Muscle of leg (tissue), 11 donors: Measurements from ENCODE around the gene OR8B8. TPM values are rescaled to one million over a fixed set of nuclear protein-coding genes. Genes with fewer than 3 reads are reported as not detected.
A peak's percentile ranks its signal among the peaks of the same experiment; 100 is the strongest.
"Not testable (repeated sequence)": the region's sequence is repeated elsewhere in the genome, so short reads cannot be mapped to it uniquely, and the experiment has no call there.

ENCODE experiments used
- DNase-seq: peaks from one replicate; pipeline ENCODE4 v3.0.0; 2013
- H3K27ac ChIP-seq: one replicate; pipeline ENCODE4 v1.5.1; 2013; ENCODE audit warnings: mild to moderate bottlenecking, low read length, control low read depth
- H3K27me3 ChIP-seq: one replicate; pipeline ENCODE4 v1.6.1; 2013; ENCODE audit warnings: low read length; ENCODE audit not compliant: control insufficient read depth, insufficient read depth
- H3K36me3 ChIP-seq: one replicate; pipeline ENCODE4 v1.6.1; 2013; ENCODE audit warnings: low read length; ENCODE audit not compliant: control insufficient read depth, insufficient read depth
- H3K4me1 ChIP-seq: one replicate; pipeline ENCODE4 v1.6.1; 2013; ENCODE audit warnings: low read length; ENCODE audit not compliant: control insufficient read depth, insufficient read depth
- H3K4me3 ChIP-seq: one replicate; pipeline ENCODE4 v1.5.1; 2013; ENCODE audit warnings: low read length, control low read depth
- H3K9me3 ChIP-seq: replicated peaks from 2 replicates; pipeline ENCODE4 v1.6.1; 2013; ENCODE audit warnings: low read depth, low read length; ENCODE audit not compliant: control insufficient read depth
- WGBS: methylation state at CpG from one replicate; pipeline ENCODE4 v1.1.5; 2013; ENCODE audit warnings: missing lambda C conversion rate; ENCODE audit not compliant: insufficient coverage; 5-methylcytosine and 5-hydroxymethylcytosine counted together
- polyA plus RNA-seq, 8 donors: library from polyadenylated mRNA; unstranded; fragments of 120-200 nt; gene quantifications; one replicate each; pipeline versions ENCODE4 v1.2.1 to v1.2.3, GENCODE V29; 2013; ENCODE audit warnings: inconsistent platforms in 1 of 8, low replicate concordance in 1 of 8; ENCODE audit not compliant: insufficient read length in 8 of 8, insufficient read depth in 1 of 8
- total RNA-seq: library from RNA; stranded (reverse); fragments of 120-200 nt; gene quantifications from one replicate; pipeline ENCODE4 v1.2.4, GENCODE V29; 2013

OR8B8 gene
- total and polyA plus RNA-seq, 9 donors = 0.04 TPM; not detected in 8

DNA sequence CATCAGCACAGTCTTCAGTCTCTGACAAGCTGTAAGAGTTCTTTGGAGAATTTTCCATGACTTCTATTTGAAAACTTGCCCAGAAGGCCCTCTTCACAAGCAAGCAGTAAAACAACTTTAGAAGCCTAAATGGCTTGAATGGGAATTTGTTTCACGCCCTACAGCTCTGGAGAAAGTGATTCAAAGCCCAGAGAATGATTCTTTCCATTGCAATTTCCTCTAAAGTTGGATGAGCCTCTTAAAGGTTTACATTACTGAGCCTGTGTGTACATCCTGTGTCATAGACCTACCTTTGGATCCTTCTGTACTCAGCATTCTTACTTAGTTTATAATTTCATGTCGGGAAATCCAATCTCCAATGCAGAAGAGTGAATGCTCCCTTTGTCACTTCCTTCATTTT, 39.9 kb downstream of the OR8B8 start:
- Histone ChIP-seq H3K4me1 (no peaks in the 10 kb centered on the region), H3K27me3 (no peaks in the 10 kb centered on the region), H3K36me3 (no peaks in the 10 kb centered on the region), H3K4me3 (no peak overlapping the region), H3K9me3 (no peaks in the 10 kb centered on the region), H3K27ac (no peak overlapping the region)
- 40% methylated on average over 1 of the region's 2 CpGs for WGBS
- DNase-seq = peak; percentile 76

GRCh38 chr11:124403186-124403585, 42.3 kb downstream of the OR8B8 start:
- not testable (repeated sequence) for H3K27me3 ChIP-seq, H3K9me3 ChIP-seq, DNase-seq, H3K27ac ChIP-seq, H3K4me3 ChIP-seq, H3K36me3 ChIP-seq, H3K4me1 ChIP-seq
- no CpG with 5 or more reads among the region's 27 CpGs for WGBS

DNA sequence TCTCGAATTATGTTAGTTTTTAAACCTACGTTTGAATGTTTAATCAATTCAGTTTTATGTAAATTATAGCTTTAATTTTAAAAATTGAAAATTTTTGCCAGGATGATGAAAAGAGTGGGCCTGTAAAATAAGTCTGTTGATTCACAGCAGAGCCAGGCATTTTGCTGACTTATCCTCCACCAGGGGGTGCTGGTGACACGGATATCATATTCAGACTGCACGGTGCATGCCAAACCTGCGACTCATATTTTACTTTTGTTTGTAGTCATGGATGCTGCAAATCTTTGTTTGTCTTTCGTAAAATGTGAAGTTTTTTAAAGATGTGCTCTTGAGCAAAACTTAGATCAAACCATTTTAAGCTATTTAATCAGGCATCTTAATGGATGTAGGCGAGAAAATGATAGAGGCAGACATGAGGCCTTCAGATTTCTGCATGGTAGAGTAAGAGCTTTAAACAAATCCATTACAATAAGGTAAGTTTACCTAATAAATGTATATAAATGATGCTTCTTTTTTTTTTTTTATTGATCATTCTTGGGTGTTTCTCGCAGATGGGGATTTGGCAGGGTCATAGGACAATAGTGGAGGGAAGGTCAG, 43.1 kb downstream of the OR8B8 start:
- Histone ChIP-seq H3K4me1 (no peaks in the 10 kb centered on the region), H3K9me3 (no peaks in the 10 kb centered on the region), H3K36me3 (no peaks in the 10 kb centered on the region), H3K27me3 (no peaks in the 10 kb centered on the region), H3K4me3 (no peak overlapping the region), H3K27ac (no peak overlapping the region)
- no CpG with 5 or more reads among the region's 8 CpGs for WGBS
- peak; percentile 74 for DNase-seq

DNA sequence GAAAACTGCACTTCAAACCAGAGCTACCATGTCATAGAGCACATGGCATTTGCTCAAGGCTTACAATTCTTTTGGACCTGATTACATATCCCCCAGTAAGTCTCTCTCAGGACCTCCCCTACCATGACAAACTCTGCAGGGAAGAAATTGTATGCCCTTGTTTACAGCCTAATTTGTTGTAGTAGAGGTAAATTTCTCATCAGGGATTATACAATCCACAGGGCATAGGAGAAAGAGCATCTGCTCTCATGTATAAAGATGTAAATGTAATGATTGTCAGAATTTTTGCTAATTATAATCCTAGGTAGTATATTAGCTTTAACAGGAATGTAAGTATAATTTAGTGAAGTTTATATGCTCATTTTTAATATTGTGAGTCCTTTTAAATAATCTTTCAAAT, 46.6 kb downstream of the OR8B8 start, which contains the start of gene OR8B3:
Gene OR8B3 (minus strand): TSS at position 101 of the 400 bp plus-strand sequence. CDS start 1,673 bp downstream, outside the sequence.
- Histone ChIP-seq H3K9me3 (no peaks in the 10 kb centered on the region), H3K27ac (no peak within 1 kb of the TSS), H3K36me3 (no peaks in the 10 kb centered on the region), H3K4me3 (no peak within 1 kb of the TSS), H3K27me3 (no peaks in the 10 kb centered on the region), H3K4me1 (no peaks in the 10 kb centered on the region)
- DNase-seq = no peak

DNA sequence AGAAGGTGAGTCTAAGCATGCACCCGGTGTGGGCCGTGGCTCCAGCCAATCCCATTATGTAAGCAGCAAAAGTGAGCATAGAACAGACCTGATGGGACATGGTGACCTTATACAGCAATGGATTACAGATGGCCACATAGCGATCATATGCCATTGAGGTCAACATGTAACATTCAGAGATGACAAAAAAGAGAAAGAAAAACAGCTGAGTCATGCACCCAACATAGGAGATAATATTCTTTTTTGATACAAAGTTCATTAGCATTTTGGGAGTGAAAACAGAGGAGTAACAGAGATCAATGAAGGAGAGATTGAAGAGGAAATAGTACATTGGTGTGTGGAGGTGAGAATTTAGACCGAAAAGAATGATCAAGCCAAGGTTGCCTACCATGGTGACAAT, 48.6 kb downstream of the OR8B8 start:
- H3K9me3 ChIP-seq, H3K4me1 ChIP-seq, DNase-seq, H3K27me3 ChIP-seq, H3K27ac ChIP-seq, H3K36me3 ChIP-seq, H3K4me3 ChIP-seq: not testable (repeated sequence)
- no CpG with 5 or more reads among the region's 4 CpGs for WGBS

GRCh38 chr11:124394408-124394807, 51.1 kb downstream of the OR8B8 start:
- WGBS = no CpG with 5 or more reads among the region's 3 CpGs
- H3K4me1 ChIP-seq = no peaks in the 10 kb centered on the region
- no peaks in the 10 kb centered on the region for H3K36me3 ChIP-seq
- no peak overlapping the region for H3K4me3 ChIP-seq
- no peaks in the 10 kb centered on the region for H3K27me3 ChIP-seq
- H3K9me3 ChIP-seq = no peaks in the 10 kb centered on the region
- DNase-seq = no peak
- H3K27ac ChIP-seq = no peak overlapping the region

Other genes with a start within 250 kb of the OR8B8 start
- gene OR8G1, start 204.6 kb downstream of the OR8B8 start, total RNA-seq = 0.09 TPM
- under 1 TPM in 2 of 8 donors, not detected in 6; 0.07 to 0.15 TPM for gene OR8G1, start 204.6 kb downstream of the OR8B8 start, polyA plus RNA-seq
- gene OR8G5, start 189.3 kb downstream of the OR8B8 start, total RNA-seq = not detected
- gene OR8G5, start 189.3 kb downstream of the OR8B8 start, polyA plus RNA-seq = under 1 TPM in 4 of 8 donors, not detected in 4; 0.11 to 0.34 (median 0.21) TPM
- gene OR8D1, start 131.7 kb downstream of the OR8B8 start, total RNA-seq = not detected
- under 1 TPM in 4 of 8 donors, not detected in 4; 0.01 to 0.05 (median 0.03) TPM for gene OR8D1, start 131.7 kb downstream of the OR8B8 start, polyA plus RNA-seq
- not detected for gene OR8D2, start 125.5 kb downstream of the OR8B8 start, total RNA-seq
- not detected for gene OR8D2, start 125.5 kb downstream of the OR8B8 start, polyA plus RNA-seq
- gene OR8B2, start 61.2 kb downstream of the OR8B8 start, total RNA-seq = not detected
- gene OR8B2, start 61.2 kb downstream of the OR8B8 start, polyA plus RNA-seq = under 1 TPM in 1 of 8 donors, not detected in 7; 0.18 TPM
- gene OR8B3, start 46.7 kb downstream of the OR8B8 start, total RNA-seq = not detected
- gene OR8B3, start 46.7 kb downstream of the OR8B8 start, polyA plus RNA-seq = not detected
- not detected for gene OR8B4, start 20.8 kb downstream of the OR8B8 start, total RNA-seq
- gene OR8B4, start 20.8 kb downstream of the OR8B8 start, polyA plus RNA-seq = not detected
- gene OR8B12, start 98.0 kb upstream of the OR8B8 start, total RNA-seq = not detected
- under 1 TPM in 1 of 8 donors, not detected in 7; 0.09 TPM for gene OR8B12, start 98.0 kb upstream of the OR8B8 start, polyA plus RNA-seq
- gene OR8A1, start 124.3 kb upstream of the OR8B8 start, total RNA-seq = 0.22 TPM
- gene OR8A1, start 124.3 kb upstream of the OR8B8 start, polyA plus RNA-seq = under 1 TPM; 0.09 to 0.71 (median 0.26) TPM
- 0.04 TPM for gene PANX3, start 165.7 kb upstream of the OR8B8 start, total RNA-seq
- gene PANX3, start 165.7 kb upstream of the OR8B8 start, polyA plus RNA-seq = under 1 TPM in 1 of 8 donors, not detected in 7; 0.08 TPM
- 15.8 TPM for gene TBRG1, start 177.2 kb upstream of the OR8B8 start, total RNA-seq
- 10 to 100 TPM; 19.1 to 23.4 (median 21.2) TPM for gene TBRG1, start 177.2 kb upstream of the OR8B8 start, polyA plus RNA-seq
- gene SIAE, start 228.0 kb upstream of the OR8B8 start, total RNA-seq = 4.9 TPM
- gene SIAE, start 228.0 kb upstream of the OR8B8 start, polyA plus RNA-seq = 1 to 10 TPM; 5.5 to 10.0 (median 6.3) TPM
- gene SPA17, start 228.2 kb upstream of the OR8B8 start, total RNA-seq = 3.5 TPM
- gene SPA17, start 228.2 kb upstream of the OR8B8 start, polyA plus RNA-seq = 1 to 10 TPM; 4.3 to 6.6 (median 4.4) TPM